ENCODE measurements around the gene RNF213.

The RNF213 gene

DNA sequence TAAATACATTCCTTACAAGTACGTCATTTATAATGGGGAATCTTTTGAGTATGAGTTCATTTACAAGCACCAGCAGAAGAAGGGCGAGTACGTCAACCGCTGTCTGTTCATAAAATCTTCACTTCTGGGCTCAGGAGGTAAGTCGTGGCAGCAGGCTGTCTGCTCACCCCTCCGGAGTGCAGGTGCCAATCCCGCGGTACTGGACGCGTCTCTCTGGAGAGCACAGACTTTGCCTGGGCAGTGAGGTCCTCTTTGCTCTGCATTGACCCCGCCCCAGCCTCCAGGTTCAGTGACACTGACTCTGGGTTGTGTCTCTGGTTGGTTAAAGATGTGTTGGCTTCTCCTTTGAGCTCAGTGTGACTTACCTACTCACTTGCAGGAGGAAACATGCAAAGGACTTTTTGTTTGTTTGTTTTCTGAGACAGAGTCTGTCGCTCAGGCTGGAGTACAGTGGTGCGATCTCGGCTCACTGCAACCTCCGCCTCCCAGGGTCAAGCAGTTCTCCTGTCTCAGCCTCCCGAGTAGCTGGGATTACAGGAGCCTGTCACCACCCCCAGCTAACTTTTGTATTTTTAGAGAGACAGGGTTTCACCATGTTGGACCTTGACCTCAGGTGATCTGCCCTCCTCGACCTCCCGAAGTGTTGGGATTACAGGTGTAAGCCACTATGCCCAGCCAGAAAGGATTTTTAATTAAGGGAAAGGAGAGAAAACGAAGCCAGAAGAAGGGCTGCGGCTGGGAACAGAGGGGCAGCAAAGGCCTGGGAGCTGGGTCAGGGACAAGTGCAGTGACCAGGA lies 31.2 kb downstream of the RNF213 start:
- Histone ChIP-seq H3K4me3 (ENCODE audit: low read length, poor library complexity, severe bottlenecking) (no peak overlapping the region), H3K4me1 (ENCODE audit: insufficient read depth, low read length, poor library complexity, severe bottlenecking) (no peaks in the 10 kb centered on the region), H3K9me2 (replicated peaks; ENCODE audit: low read depth, low read length) (no peaks in the 10 kb centered on the region), H3K9me3 (ENCODE audit: insufficient read depth, low read depth, low read length) (no peaks in the 10 kb centered on the region), H2AFZ (ENCODE audit: low read length) (no peak overlapping the region), H3F3A (ENCODE audit: low read depth) (no peaks in the 10 kb centered on the region), H3K79me2 (ENCODE audit: insufficient read depth, low read length) (no peaks in the 10 kb centered on the region), H3K36me3 (ENCODE audit: insufficient read depth, low read length) (peaks cover 66% of the 10 kb centered on the region; the same call in 1 of the 2 replicates), H3K9ac (ENCODE audit: low read depth, low read length, poor library complexity, severe bottlenecking) (no peak overlapping the region), H3K27me3 (ENCODE audit: insufficient read depth, low read length, poor library complexity, severe bottlenecking) (no peaks in the 10 kb centered on the region), H3K4me2 (ENCODE audit: low read depth, low read length, poor library complexity, severe bottlenecking) (no peak overlapping the region), H4K20me1 (ENCODE audit: insufficient read depth, low read length, poor library complexity, severe bottlenecking) (no peaks in the 10 kb centered on the region)
- TF ChIP-seq, protein P1, sequence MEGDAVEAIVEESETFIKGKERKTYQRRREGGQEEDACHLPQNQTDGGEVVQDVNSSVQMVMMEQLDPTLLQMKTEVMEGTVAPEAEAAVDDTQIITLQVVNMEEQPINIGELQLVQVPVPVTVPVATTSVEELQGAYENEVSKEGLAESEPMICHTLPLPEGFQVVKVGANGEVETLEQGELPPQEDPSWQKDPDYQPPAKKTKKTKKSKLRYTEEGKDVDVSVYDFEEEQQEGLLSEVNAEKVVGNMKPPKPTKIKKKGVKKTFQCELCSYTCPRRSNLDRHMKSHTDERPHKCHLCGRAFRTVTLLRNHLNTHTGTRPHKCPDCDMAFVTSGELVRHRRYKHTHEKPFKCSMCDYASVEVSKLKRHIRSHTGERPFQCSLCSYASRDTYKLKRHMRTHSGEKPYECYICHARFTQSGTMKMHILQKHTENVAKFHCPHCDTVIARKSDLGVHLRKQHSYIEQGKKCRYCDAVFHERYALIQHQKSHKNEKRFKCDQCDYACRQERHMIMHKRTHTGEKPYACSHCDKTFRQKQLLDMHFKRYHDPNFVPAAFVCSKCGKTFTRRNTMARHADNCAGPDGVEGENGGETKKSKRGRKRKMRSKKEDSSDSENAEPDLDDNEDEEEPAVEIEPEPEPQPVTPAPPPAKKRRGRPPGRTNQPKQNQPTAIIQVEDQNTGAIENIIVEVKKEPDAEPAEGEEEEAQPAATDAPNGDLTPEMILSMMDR (conservative IDR thresholded peaks at IDR 0.05; ENCODE audit: low read length): no peak
- TF ChIP-seq EZH2phosphoT487 (IDR thresholded peaks at IDR 0.05; ENCODE audit: borderline replicate concordance): no peak

DNA sequence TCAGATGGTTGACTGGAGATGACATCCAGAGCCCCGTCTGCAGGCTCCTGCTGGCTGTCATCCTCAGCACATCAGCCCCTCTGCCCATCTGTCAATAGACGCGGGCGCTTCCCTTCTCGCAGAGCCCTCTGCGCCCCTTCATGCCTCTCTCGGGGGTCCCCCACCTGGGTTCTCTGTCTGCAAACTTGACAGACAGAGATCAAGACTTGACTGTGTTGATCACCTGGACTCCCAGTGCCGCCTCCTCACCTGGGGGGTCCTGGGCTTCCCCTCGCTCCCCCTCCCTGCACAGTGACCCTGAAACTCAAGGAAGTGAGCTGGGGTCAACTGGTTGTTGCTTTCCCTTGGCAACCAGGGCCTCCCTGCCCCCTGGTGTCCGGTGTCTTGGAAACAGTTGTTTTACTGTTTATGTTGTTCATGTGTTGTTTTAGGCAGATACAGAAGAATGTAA lies 31.9 kb downstream of the RNF213 start:
- no peaks in the 10 kb centered on the region for H3K9me3 ChIP-seq (ENCODE audit: insufficient read depth, low read depth, low read length)
- H3K4me2 ChIP-seq (ENCODE audit: low read depth, low read length, poor library complexity, severe bottlenecking): no peak overlapping the region
- no peaks in the 10 kb centered on the region for H3K4me1 ChIP-seq (ENCODE audit: insufficient read depth, low read length, poor library complexity, severe bottlenecking)
- no peaks in the 10 kb centered on the region for H3K9me2 ChIP-seq (replicated peaks; ENCODE audit: low read depth, low read length)
- no peaks in the 10 kb centered on the region for H4K20me1 ChIP-seq (ENCODE audit: insufficient read depth, low read length, poor library complexity, severe bottlenecking)
- no peaks in the 10 kb centered on the region for H3F3A ChIP-seq (ENCODE audit: low read depth)
- TF ChIP-seq, protein P1 (conservative IDR thresholded peaks at IDR 0.05; ENCODE audit: low read length): no peak
- TF ChIP-seq EZH2phosphoT487 (IDR thresholded peaks at IDR 0.05; ENCODE audit: borderline replicate concordance): no peak
- H3K9ac ChIP-seq (ENCODE audit: low read depth, low read length, poor library complexity, severe bottlenecking): no peak overlapping the region
- no peak overlapping the region for H3K4me3 ChIP-seq (ENCODE audit: low read length, poor library complexity, severe bottlenecking)
- no peaks in the 10 kb centered on the region for H3K27me3 ChIP-seq (ENCODE audit: insufficient read depth, low read length, poor library complexity, severe bottlenecking)
- H3K79me2 ChIP-seq (ENCODE audit: insufficient read depth, low read length): no peaks in the 10 kb centered on the region
- no peak overlapping the region for H2AFZ ChIP-seq (ENCODE audit: low read length)
- H3K36me3 ChIP-seq (ENCODE audit: insufficient read depth, low read length): peaks cover 68% of the 10 kb centered on the region; the same call in 1 of the 2 replicates

- Histone ChIP-seq H3K9me3 (ENCODE audit: insufficient read depth, low read depth, low read length) (no peaks in the 10 kb centered on the region), H4K20me1 (ENCODE audit: insufficient read depth, low read length, poor library complexity, severe bottlenecking) (no peaks in the 10 kb centered on the region), H3K9ac (ENCODE audit: low read depth, low read length, poor library complexity, severe bottlenecking) (no peak overlapping the region), H3K79me2 (ENCODE audit: insufficient read depth, low read length) (no peaks in the 10 kb centered on the region), H3K36me3 (ENCODE audit: insufficient read depth, low read length) (peaks cover 76% of the 10 kb centered on the region; the same call in 1 of the 2 replicates), H3K27me3 (ENCODE audit: insufficient read depth, low read length, poor library complexity, severe bottlenecking) (no peaks in the 10 kb centered on the region), H3K4me1 (ENCODE audit: insufficient read depth, low read length, poor library complexity, severe bottlenecking) (no peaks in the 10 kb centered on the region), H3K4me2 (ENCODE audit: low read depth, low read length, poor library complexity, severe bottlenecking) (no peak overlapping the region), H3F3A (ENCODE audit: low read depth) (no peaks in the 10 kb centered on the region), H3K4me3 (ENCODE audit: low read length, poor library complexity, severe bottlenecking) (no peak overlapping the region), H2AFZ (ENCODE audit: low read length) (no peak overlapping the region), H3K9me2 (replicated peaks; ENCODE audit: low read depth, low read length) (no peaks in the 10 kb centered on the region)
- TF ChIP-seq EZH2phosphoT487 (IDR thresholded peaks at IDR 0.05; ENCODE audit: borderline replicate concordance): no peak
- TF ChIP-seq, protein P1 (conservative IDR thresholded peaks at IDR 0.05; ENCODE audit: low read length): no peak
Observed at GRCh38 chr17:80294210-80294609, 33.6 kb downstream of the RNF213 start.
